Middle frontal gyrus (tissue), 1 donor: ENCODE data around the gene MDK.

Source experiments
- DNase-seq: peaks from one replicate; pipeline ENCODE4 v3.0.0-alpha.2; 2015; ENCODE audit warnings: low spot score; ENCODE audit errors: extremely low spot score

MDK gene

DNA sequence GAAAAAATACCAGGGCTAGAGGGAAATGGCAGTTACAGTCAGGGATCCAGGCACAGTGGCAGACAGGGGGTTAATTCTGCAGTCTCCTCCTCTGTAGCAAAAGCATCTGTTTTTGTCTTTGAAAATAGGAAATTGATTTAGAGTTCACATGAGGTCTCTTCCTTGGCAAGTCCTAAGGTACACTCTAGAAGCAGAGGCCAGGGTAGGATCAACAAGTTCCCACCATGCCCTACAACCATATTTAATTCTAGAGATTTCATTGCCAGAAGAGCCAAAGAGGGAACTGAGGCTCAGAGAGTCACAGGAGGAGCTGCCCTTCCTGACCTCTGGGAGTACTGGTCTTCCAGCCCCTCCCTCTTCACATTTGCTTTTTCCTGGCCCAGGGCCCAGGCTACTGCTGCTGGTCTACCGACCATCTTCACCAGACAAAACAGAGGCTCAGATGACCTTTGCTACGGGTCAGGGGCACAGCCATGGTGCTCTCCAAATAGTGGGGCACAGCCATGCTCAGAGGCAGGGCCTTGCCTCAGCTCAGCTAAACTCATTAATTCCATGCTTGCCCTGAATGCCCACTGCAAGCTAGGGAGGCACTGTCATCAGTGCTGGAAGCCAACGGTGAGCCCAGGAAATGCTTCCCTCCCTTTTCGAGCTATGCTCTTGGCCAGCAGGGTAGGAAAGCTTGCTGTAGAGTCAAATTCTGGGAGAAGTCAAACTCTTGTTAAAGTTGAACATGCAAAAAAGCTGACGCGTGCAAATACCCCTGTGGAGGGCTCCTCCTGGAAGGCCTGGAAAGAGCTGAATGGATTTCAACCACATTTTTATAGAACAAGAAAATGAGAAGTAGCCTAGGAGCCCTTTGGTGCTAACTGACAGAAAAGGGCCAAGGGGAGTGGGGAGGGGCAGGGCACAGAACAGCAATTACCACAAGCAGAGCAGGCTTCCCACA is 21.8 kb downstream of the MDK start:
- no peak for DNase-seq

DNA sequence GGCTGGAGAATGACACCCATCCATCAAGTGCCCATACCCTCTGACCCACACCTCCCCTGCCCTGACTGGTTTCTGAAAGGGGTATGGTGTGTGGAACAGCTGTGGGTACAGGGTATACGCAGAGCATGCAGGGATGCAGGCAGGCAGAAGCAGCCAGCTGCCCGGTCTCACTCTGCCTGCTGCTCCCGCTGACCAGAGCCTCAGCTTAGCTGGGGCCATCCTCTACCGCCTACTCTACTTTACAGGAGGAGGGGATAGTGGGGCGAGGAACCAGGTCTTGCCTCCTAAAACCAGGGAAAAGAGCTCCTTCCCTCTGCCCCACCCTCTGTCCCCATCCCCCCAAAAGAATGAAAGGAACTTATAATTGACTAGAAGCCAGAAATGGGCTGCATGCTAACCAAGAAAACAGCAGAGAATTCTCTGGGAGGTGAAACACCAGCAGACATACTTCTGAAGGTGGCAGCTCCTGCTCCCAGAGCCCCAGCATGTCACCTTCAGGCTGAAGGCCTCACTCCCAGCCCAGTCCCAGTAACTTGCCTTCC is 23.1 kb downstream of the MDK start:
- no peak for DNase-seq

DNA sequence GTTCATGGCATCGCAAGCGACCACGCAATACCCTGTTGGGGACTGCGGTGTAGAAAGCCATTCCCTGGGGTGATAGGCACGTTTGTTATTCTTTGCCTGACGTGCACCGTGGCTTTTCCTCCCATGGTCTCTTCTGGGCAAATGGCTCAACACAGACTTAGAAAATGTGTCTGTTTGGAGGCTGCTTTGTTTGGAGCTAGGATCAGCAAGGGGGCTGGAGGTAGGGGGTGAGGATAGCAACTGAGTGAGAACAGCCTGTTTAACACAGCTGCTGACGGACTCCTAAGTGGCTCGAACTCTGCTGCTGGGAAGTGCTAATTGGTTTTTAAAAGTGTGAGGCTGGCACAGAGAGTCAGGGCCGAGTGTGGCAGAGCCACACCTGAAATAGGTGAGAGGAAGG is 26.2 kb downstream of the MDK start:
- no peak for DNase-seq

DNA sequence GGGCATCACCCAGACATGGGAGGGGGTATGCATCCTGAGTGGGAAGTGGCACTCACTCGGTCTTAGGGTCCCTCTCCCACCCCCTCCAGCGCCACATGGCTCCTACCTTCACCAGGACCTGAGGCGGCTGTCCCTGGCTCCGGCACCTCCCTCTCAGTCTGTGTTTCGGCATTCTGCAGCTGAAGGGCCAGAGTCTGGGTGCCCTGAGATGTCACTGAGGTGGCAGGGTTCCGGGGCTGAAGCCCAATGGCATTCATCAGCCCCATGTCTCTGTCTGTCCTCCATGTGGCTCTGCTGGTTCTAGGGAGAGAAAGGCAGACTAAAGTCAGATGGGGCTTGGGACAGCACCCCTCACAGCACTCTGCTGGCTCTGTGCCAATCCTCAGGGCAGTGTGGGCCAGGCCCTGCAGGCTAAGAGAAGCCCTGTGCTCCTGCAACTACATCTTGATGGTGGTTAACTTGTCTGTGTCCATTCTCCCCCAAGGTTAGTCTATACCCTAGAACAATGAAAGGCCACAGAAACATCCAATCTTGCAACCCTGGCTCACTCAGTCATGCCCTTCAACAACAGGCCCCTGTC is 27.0 kb downstream of the MDK start:
- DNase-seq, result no peak

DNA sequence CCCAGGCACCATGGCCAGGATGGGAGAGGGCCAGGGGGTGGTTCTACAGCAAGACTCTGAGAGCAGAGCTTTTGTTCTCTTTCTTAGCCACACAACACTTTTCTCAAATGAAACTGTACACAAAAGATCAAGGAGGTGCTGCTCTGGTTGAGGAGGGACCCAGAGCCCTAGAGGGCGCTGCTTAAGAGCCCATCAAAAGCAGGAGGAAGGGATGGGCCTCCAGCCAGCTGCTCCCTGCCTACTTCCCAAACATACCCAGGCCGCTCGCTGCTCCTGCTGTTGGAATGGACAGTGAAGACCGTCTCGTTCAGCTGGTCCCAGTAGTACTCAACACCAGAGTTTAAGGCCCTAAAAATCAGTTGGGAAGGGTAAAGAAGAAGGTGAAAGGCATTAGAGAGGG is 28.6 kb downstream of the MDK start:
- no peak for DNase-seq

DNA sequence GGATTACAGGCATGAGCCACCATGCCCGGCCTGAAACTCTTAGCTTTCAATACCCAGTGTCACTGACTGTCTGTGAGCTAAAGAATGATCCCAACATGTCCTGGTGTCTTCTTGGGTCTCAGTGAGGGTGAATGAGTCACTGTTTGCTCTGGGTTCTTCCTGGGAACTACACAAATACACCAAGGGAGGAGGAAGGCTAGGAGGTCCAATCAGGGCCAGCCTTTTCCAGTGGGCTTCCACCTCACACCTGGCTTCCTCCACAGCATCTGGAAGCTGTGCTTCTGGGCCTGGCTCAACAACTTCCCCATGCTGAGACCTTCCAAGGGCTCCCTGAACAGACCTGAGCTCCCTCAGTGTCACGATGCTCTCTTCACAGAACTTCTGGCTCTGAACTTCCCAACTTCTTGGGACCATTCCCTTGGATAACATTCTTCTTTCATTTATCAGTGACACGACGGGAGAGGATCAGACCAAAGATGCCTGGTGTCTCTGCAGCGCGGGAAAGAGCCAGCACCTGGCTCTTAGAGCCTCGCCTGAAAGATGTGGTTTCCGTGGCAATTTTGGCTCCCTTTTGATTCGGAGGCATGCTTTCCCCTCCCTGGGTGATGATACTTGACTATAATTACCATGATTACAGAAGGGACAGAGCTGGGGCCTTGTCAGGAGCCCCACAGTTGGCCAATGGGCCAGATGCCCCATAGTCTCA is 32.4 kb downstream of the MDK start:
- DNase-seq, result no peak

DNA sequence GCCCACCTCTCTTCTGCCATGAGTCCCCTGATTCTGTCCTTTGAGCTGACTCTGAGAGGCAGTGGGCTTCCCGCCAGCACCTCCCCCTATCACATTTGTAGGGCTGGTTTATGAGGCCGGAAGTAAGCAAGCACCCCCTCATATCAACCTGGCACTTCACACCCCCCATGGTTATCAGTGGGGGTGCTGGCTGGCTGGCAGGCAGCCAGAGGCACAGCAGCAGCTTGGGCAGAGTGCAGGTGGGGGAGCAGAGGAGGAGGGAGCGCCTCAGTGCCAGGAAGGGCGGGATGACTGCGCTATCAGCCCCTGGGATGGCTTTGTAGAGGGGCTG is 33.0 kb downstream of the MDK start:
- no peak for DNase-seq

DNA sequence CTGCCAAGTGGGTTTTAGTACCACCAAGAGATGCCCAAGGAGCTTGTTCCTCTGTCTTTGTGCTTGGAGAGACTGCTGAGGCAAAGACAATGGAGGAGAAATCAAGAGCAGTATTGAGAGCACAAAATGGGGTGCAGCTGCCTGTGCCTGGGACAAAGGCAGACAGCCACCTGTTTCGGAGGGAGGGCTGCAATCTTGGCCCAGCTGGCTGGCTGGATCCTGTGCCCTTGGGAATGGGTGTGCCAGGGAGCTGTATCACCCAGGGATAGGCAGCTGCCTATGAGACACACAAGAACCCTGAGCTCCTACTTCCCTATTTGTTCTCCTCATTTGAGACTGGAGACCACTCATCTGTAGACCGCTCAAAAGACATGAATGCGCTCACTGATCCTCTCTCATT is 33.4 kb downstream of the MDK start:
- DNase-seq, result no peak

DNA sequence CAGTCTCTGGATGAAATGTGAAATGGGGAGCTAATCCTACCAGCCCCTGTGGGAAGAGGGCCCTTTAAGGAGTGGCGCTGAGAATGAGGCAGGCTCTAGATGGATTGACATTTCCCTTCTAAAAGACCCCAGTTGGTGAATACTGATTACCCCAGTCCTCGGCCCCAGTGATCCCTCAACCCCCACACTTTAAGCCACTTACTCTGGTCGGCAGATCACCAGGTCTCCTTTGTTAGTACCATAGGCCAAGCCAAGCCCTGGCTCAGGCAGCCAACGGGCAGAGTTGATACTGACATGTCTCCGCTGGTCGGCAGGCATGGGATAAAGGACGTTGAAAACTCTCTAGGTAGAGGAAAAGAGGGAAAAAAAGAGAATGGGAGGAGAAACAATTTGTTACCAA is 36.2 kb downstream of the MDK start:
- DNase-seq, result no peak

DNA sequence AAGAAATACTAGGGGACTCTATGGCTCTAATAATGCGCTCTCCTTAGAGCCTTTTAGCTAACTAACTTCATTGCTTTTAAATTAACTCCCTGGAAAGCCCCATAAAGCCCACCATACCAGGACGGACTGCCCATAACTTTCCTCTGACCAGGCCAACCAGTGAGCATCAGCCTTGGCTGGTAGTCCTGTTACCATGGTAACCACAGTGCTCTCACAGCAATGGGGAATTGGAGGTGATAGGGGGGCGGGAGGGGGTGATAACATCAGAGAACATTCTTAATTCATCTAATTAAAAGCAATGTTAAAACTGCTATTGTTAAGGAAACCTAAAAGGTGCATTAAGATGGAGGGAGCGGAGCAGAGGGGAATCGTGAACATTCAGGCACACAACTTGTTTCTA is 37.3 kb downstream of the MDK start:
- no peak for DNase-seq

DNA sequence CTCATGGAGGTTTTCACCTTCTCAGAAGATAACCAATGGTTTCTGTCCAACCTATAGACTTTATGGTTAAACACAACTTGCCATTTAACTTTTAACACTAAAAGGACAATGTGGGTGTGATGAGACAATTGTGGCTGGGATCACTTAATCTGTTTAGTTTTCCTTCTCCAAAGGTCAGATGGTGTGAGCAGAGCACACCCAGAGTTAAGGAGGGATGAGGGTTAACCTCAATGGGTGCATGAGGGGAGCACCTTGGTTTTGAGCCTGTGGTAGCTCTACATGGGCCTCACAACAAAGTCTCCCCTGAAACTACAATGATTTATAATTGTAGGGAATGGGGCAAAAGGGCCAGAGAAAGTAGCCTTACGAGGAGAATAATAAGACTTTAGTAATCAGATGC is 39.0 kb downstream of the MDK start:
- DNase-seq, result no peak

DNA sequence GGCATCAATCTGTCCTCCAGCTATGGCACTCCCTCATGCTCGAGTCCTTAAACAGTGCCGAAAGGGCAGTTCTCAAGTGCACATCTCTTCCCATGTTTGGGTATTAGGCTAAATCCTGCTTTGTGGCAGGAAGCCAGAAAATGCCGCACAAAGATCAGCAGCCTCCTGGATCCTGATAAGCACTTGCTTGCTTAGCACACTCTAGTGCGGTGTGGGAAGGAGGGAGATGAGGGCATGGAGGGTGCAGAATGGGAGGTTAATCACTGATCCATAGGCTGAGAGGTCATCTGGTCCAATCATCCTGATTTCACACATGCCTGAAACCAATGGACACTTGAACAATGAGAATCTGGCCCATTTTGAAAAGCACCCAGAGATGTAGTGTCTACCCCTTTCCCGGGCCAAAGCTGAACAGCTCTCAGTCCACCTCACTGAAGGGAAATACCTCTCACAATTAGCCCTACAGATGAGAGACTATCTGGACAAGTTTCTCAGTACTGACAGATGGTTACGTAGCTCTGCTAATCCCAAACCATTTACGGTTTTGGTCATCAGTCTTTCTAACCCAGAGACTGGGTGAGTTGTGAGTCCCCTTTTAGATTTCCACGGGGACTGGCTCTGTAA is 39.9 kb downstream of the MDK start:
- no peak for DNase-seq

DNA sequence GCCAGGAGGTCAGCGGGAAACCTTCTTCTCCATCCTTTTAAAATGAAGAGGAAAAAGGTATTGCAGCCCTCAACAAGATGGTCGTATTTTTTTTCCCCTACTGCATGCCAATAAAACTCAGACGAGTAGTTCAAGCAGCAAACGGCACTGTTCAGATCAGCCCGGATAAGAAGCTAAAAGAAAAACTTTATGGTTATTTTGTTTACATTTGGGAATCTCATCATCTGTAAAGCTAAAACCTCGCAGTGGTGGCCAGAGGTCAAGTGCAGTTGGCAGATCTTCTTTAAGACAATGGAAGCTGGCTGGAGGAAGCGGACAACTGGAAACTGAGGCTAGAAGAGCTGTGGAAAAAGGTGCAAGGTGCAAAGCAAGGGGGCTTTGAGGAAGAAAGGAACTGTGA is 41.1 kb downstream of the MDK start:
- no peak for DNase-seq

DNA sequence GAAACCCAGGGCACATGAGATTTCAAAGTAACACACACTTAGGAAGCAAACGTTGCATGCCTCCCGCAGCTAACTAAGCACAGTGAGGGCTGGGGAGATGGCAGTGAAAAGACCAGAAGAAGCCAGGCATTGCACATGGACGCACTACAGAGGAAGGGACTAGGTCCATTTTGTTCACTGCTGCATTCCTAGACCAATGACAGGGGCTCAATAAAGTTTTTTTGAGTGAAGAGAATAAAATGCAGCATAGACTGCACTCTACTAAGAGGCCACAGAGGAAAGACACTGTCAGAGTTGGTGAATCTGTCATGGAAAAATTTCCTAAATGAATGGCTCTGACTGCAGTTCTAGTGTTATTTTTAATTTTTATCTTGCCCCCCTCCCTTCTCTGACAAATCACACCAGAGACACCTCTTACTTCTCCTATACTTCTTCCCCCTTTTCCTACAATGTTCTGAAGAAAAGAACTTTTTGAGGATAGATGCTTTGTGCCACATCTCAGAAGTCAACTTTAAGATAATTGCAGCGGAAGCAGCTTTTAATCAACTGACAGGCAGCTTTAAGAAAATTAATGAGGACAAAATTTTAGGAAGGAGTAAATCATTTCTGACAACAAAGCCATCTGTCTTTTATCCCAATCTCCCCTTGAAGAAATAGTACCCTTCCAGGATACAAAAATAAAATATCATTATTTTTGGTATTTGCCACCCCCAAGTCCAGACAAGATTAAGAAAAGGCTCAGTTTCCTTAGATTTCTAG is 44.9 kb downstream of the MDK start:
- DNase-seq, result no peak

DNA sequence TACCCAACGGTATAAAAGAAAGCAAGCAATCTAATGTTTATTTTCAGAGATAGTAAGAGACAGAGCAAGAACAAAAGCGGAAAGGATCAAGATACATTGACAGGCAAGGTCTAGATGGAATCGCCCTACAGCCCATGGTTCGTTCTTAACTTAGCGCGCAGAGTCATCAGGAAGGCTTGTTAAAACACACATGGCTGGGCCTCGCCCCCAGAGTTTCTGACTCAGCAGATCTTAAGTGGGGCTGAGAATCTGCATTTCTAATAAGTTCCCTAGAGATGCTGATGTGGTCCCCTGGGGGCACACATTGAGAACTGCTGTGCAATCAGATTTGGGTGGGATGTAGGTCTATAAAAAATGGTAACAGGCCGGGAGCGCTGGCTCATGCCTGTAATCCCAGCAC is 45.9 kb downstream of the MDK start:
- no peak for DNase-seq

DNA sequence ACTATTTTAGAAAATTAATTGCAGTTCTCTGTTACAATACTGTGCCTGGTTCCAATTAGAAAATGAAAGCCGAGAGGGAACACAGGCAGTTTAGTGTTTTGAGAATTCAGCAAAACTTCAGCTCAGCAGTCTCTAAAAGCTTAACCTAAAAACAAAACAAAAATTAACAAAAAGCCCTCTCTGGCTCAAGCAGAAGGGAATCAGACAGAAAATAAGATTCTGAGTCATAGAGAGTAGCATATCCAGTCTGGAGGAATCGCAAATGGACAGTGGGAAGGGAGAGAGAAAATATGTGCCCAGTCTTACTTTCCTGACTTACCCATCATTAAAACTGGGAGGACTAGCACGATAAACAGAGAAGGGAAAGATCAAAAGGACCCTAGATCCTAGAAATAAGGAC is 48.2 kb downstream of the MDK start:
- DNase-seq, result no peak

DNA sequence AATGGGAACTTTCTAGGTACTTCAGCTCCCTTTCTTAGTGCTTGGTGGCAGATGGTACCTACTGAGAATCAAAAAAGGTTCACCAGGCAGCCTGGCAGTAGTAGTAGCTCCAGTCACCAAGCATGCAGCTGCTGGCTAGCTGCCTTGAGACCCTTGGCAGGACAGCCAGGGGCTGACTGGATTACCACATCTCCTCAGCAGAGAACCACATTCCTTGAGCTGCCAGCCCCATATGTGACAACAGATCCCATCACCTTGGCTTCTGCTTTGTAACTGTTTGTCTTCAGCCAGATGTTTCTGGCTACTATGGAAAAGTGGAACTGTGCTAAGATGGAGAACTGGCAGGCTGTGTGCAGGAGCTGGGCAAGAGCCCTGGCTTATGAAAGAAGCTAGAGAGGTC is 49.7 kb downstream of the MDK start:
- DNase-seq, result no peak
